G401.6 (cell line): ENCODE data around the gene PAH.

Source experiments
- FAIRE-seq: peaks from 2 replicates; lab custom pipeline; 2012; peaks lifted over from hg19 to GRCh38; lab: Jason Lieb, UNC

The PAH gene

GRCh38 chr12:102917026-102917787 is at the start of gene PAH:
Gene PAH (minus strand): TSS chr12:102917244. CDS start chr12:102917130, 114 bp downstream.
- no peak for FAIRE-seq

GRCh38 chr12:102966200-102966863 is 49.3 kb upstream of the PAH start:
- no peak for FAIRE-seq

- FAIRE-seq: no peak
These were observed 48.5 kb upstream of the PAH start for GRCh38 chr12:102965281-102966155.

GRCh38 chr12:102964872-102965271 is 47.8 kb upstream of the PAH start:
- no peak for FAIRE-seq

GRCh38 chr12:102963796-102964195 is 46.8 kb upstream of the PAH start:
- no peak for FAIRE-seq

GRCh38 chr12:102962986-102963385 is 45.9 kb upstream of the PAH start:
- no peak for FAIRE-seq

- FAIRE-seq: no peak
These were observed 45.5 kb upstream of the PAH start for GRCh38 chr12:102962532-102962931.

GRCh38 chr12:102961466-102961855 is 44.4 kb upstream of the PAH start:
- no peak for FAIRE-seq

- FAIRE-seq: no peak
These were observed 43.9 kb upstream of the PAH start for GRCh38 chr12:102960766-102961465.

GRCh38 chr12:102959391-102959790 is 42.3 kb upstream of the PAH start:
- FAIRE-seq: no peak

- FAIRE-seq: no peak
These were observed 41.8 kb upstream of the PAH start for GRCh38 chr12:102958830-102959176.

GRCh38 chr12:102958073-102958829 is 41.2 kb upstream of the PAH start:
- FAIRE-seq: no peak

- no peak for FAIRE-seq
These were observed 40.5 kb upstream of the PAH start, which contains the start of gene ASCL1 for GRCh38 chr12:102957339-102958050. Gene ASCL1 (plus strand): TSS chr12:102957674. CDS start chr12:102958245, 571 bp downstream.

GRCh38 chr12:102956738-102957327 is 39.8 kb upstream of the PAH start:
- no peak for FAIRE-seq

GRCh38 chr12:102955926-102956737 is 39.1 kb upstream of the PAH start:
- no peak for FAIRE-seq

GRCh38 chr12:102954134-102954533 is 37.1 kb upstream of the PAH start:
- no peak for FAIRE-seq

GRCh38 chr12:102953221-102953620 is 36.2 kb upstream of the PAH start:
- FAIRE-seq: no peak

GRCh38 chr12:102951841-102952240 is 34.8 kb upstream of the PAH start:
- FAIRE-seq: no peak

- no peak for FAIRE-seq
These were observed 34.0 kb upstream of the PAH start for GRCh38 chr12:102950950-102951619.
